ENCODE measurements around the gene KIFC1. TPM values are rescaled to one million over a fixed set of nuclear protein-coding genes. Genes with fewer than 3 reads are reported as not detected.
"Not testable (repeated sequence)": the region's sequence is repeated elsewhere in the genome, so short reads cannot be mapped to it uniquely, and the experiment has no call there.

The KIFC1 gene
- total RNA-seq, 4 donors from 2014 or later = 0.13 to 4.3 (median 0.91) TPM

GRCh38 chr6:33347816-33348215 lies 43.8 kb upstream of the KIFC1 start:
- Histone ChIP-seq H3K27me3 (no peaks in the 10 kb centered on the region), H3K4me1 (peaks cover 7 to 16% of the 10 kb centered on the region in 2 donors), H3K9me3 (no peaks in the 10 kb centered on the region), H3K4me3 (replicated peaks in 1 of 3) (no peak overlapping the region), H3K27ac (no peak overlapping the region), H3K36me3 (no peaks in the 10 kb centered on the region)
- 90 to 93% methylated on average over 5 of the region's 5 CpGs for WGBS, 2 donors
- no peak for DNase-seq
- TF ChIP-seq POLR2A (IDR thresholded peaks at IDR 0.05) (no peak), CTCF (IDR thresholded peaks at IDR 0.05) (no peak)
- intact Hi-C loops (cut with DNase I) = no loop called here

- intact Hi-C loops (cut with DNase I); DNase-seq; H3K4me3 ChIP-seq (replicated peaks in 1 of 3); H3K4me1 ChIP-seq; H3K27ac ChIP-seq; H3K9me3 ChIP-seq; H3K36me3 ChIP-seq; H3K27me3 ChIP-seq: not testable (repeated sequence)
- WGBS, 2 donors = 92 to 94% methylated on average over 6 of the region's 6 CpGs
Observed at GRCh38 chr6:33355860-33356259, 35.8 kb upstream of the KIFC1 start.

GRCh38 chr6:33356295-33356694 lies 35.3 kb upstream of the KIFC1 start:
- TF ChIP-seq CTCF (IDR thresholded peaks at IDR 0.05) = no peak
- no peak overlapping the region for H3K27ac ChIP-seq
- 84% methylated on average over 3 of the region's 3 CpGs for WGBS, 2 donors
- H3K4me3 ChIP-seq (replicated peaks in 1 of 3) = no peak overlapping the region
- H3K9me3 ChIP-seq = no peaks in the 10 kb centered on the region
- intact Hi-C loops (cut with DNase I) = no loop called here
- no peaks in the 10 kb centered on the region for H3K4me1 ChIP-seq
- H3K36me3 ChIP-seq = no peaks in the 10 kb centered on the region
- DNase-seq = no peak
- H3K27me3 ChIP-seq = no peaks in the 10 kb centered on the region

DNA sequence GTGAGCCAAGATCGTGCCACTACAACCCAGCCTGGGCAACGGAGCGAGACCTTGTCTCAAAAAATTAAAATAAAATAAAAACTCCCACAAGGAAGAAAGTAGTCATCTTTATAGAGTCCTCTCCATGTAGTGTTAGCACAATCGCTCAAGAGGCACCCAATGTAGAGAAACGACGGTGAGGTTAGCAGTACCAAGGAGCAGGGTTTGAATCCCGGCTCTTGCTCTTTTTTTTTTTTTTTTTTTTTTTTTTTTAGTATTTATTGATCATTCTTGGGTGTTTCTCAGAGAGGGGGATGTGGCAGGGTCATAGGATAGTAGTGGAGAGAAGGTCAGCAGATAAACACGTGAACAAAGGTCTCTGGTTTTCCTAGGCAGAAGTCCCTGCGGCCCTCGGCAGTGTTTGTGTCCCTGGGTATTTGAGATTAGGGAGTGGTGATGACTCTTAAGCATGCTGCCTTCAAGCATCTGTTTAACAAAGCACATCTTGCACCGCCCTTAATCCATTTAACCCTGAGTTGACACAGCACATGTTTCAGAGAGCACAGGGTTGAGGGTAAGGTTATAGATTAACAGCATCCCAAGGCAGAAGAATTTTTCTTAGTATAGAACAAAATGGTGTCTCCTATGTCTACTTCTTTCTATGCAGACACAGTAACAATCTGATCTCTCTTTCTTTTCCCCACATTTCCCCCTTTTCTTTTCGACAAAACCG lies 34.3 kb upstream of the KIFC1 start:
- H3K4me1 ChIP-seq; intact Hi-C loops (cut with DNase I); H3K27ac ChIP-seq; H3K9me3 ChIP-seq; H3K4me3 ChIP-seq (replicated peaks in 1 of 3); H3K36me3 ChIP-seq; H3K27me3 ChIP-seq; DNase-seq: not testable (repeated sequence)
- 55 to 64% methylated on average over 13 of the region's 13 CpGs for WGBS, 2 donors

DNA sequence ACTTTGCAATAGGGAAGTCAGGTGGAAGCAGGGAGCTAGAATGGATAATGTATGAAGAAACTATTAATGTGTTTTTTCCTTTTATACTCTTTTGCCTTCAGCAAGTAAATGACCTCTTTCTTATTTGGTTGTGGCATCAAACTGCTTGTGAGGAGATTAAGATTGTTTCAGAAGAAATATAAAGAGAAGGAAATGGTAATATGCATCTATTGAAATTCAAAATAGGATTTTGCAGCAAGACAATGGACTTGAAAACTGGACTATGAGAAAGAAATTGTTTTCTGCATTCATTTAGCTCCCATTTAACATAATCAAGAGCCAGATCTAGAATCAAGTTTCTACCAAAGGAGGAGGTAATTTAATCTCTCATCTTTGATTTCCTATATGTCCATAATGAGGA lies 32.3 kb upstream of the KIFC1 start:
- H3K36me3 ChIP-seq = no peaks in the 10 kb centered on the region
- no peak overlapping the region for H3K27ac ChIP-seq
- intact Hi-C loops (cut with DNase I) = no loop called here
- H3K27me3 ChIP-seq = no peaks in the 10 kb centered on the region
- peaks cover 4 to 11% of the 10 kb centered on the region in 2 donors for H3K4me1 ChIP-seq
- H3K4me3 ChIP-seq (replicated peaks in 1 of 3) = no peak overlapping the region
- DNase-seq = no peak
- TF ChIP-seq CTCF (IDR thresholded peaks at IDR 0.05) (no peak), POLR2A (IDR thresholded peaks at IDR 0.05) (no peak)
- no peaks in the 10 kb centered on the region for H3K9me3 ChIP-seq

GRCh38 chr6:33363486-33363885 lies 28.1 kb upstream of the KIFC1 start:
- DNase-seq; H3K9me3 ChIP-seq; H3K27me3 ChIP-seq; H3K4me3 ChIP-seq (replicated peaks in 1 of 3); intact Hi-C loops (cut with DNase I); H3K27ac ChIP-seq; H3K36me3 ChIP-seq: not testable (repeated sequence)
- 48 to 55% methylated on average over 12 of the region's 12 CpGs for WGBS, 2 donors
- peaks cover 5 to 21% of the 10 kb centered on the region in 2 donors for H3K4me1 ChIP-seq

All from thyroid gland (tissue), 4 donors.